ENCODE measurements around the gene CACNB3.

CACNB3 gene

GRCh38 chr12:48812389-48812788 is 5.9 kb upstream of the CACNB3 start:
- DNase-seq (ENCODE audit: extremely low read depth, insufficient read length), result no peak
- Histone ChIP-seq H3K36me3 (ENCODE audit: control insufficient read depth, insufficient read depth, low read length) (no peaks in the 10 kb centered on the region), H3K27me3 (replicated peaks; ENCODE audit: control insufficient read depth, insufficient read depth, low read length) (peaks cover 2% of the 10 kb centered on the region), H3K4me3 (replicated peaks; ENCODE audit: low read depth, low read length) (no peak overlapping the region)
- TF ChIP-seq CTCF (IDR thresholded peaks at IDR 0.05; ENCODE audit: insufficient read depth, low read length, poor library complexity, severe bottlenecking), result no peak

- Histone ChIP-seq H3K4me3 (replicated peaks; ENCODE audit: low read depth, low read length) (peak overlapping the region; percentile 80), H3K27me3 (replicated peaks; ENCODE audit: control insufficient read depth, insufficient read depth, low read length) (peaks cover 2% of the 10 kb centered on the region), H3K36me3 (ENCODE audit: control insufficient read depth, insufficient read depth, low read length) (no peaks in the 10 kb centered on the region)
- no peak for DNase-seq (ENCODE audit: extremely low read depth, insufficient read length)
- TF ChIP-seq CTCF (IDR thresholded peaks at IDR 0.05; ENCODE audit: insufficient read depth, low read length, poor library complexity, severe bottlenecking), result no peak
Measured at GRCh38 chr12:48813465-48814261, 4.6 kb upstream of the CACNB3 start.

GRCh38 chr12:48814262-48815125 is 3.8 kb upstream of the CACNB3 start:
- DNase-seq (ENCODE audit: extremely low read depth, insufficient read length), result peak; percentile 87
- H3K36me3 ChIP-seq (ENCODE audit: control insufficient read depth, insufficient read depth, low read length), result no peaks in the 10 kb centered on the region
- peak; percentile 88 for TF ChIP-seq CTCF (IDR thresholded peaks at IDR 0.05; ENCODE audit: insufficient read depth, low read length, poor library complexity, severe bottlenecking)
- peaks cover 2% of the 10 kb centered on the region for H3K27me3 ChIP-seq (replicated peaks; ENCODE audit: control insufficient read depth, insufficient read depth, low read length)
- H3K4me3 ChIP-seq (replicated peaks; ENCODE audit: low read depth, low read length), result peak overlapping the region; percentile 80

GRCh38 chr12:48815126-48816110 is 2.9 kb upstream of the CACNB3 start:
- TF ChIP-seq CTCF (IDR thresholded peaks at IDR 0.05; ENCODE audit: insufficient read depth, low read length, poor library complexity, severe bottlenecking), result no peak
- DNase-seq (ENCODE audit: extremely low read depth, insufficient read length), result no peak
- no peaks in the 10 kb centered on the region for H3K36me3 ChIP-seq (ENCODE audit: control insufficient read depth, insufficient read depth, low read length)
- peak overlapping the region; percentile 80 for H3K4me3 ChIP-seq (replicated peaks; ENCODE audit: low read depth, low read length)
- peaks cover 2% of the 10 kb centered on the region for H3K27me3 ChIP-seq (replicated peaks; ENCODE audit: control insufficient read depth, insufficient read depth, low read length)

- DNase-seq (ENCODE audit: extremely low read depth, insufficient read length), result no peak
- no peaks in the 10 kb centered on the region for H3K36me3 ChIP-seq (ENCODE audit: control insufficient read depth, insufficient read depth, low read length)
- H3K27me3 ChIP-seq (replicated peaks; ENCODE audit: control insufficient read depth, insufficient read depth, low read length), result peaks cover 2% of the 10 kb centered on the region
- no peak overlapping the region; the same call in 1 of the 2 replicates for H3K4me3 ChIP-seq (replicated peaks; ENCODE audit: low read depth, low read length)
- TF ChIP-seq CTCF (IDR thresholded peaks at IDR 0.05; ENCODE audit: insufficient read depth, low read length, poor library complexity, severe bottlenecking), result no peak
Measured at GRCh38 chr12:48816143-48816854, 2.0 kb upstream of the CACNB3 start.

All from GM06990 (cell line).